ENCODE results near the gene PLA2G2C. TPM values are rescaled to one million over a fixed set of nuclear protein-coding genes. Genes with fewer than 3 reads are reported as not detected.

PLA2G2C gene
- polyA plus RNA-seq, 2 donors: 0.07 to 0.14 TPM

- 53 to 67% methylated on average over 4 of the region's 4 CpGs for WGBS, 2 donors
- no peak overlapping the region for H3K27ac ChIP-seq (ENCODE audit: low read depth in 2 of 2, low read length in 1 of 2)
Observed at GRCh38 chr1:20187813-20188454, 1.6 kb upstream of the PLA2G2C start.

DNA sequence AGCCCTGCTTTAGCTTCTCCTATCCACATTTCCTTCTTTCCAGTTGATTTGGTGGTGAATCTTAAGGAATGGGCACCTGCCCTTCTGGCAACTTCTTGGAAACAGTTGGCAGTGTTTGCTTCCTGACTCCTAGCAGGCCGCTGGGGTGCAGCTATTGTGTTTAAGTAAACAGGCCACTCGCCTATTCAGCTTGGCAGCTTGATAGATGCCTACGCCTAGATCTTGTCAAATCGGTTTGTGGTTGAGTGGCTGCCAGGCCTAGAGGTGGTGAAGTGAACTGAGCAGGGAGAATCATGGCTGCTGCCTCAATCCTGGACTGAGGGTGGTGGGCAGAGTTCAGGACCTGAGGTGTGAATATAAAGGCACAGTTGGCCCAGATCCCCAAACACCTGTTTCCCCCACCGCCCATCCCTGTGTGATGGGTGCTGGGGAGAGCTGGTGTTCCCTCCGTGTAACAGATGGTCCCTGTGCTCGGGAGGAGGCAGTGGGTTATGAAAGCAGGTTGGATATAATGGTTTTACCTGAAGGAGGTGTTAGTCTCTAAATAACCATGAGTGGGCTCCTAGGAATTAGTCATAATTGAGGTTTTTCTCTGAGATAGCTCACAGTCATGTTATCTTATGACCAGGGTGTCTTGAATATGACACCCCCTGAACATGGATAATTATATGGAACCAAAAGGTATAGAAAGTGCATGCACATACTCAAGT lies 940 bp upstream of the PLA2G2C start:
- 41 to 43% methylated on average over 7 of the region's 7 CpGs for WGBS, 2 donors
- H3K27me3 ChIP-seq (ENCODE audit: control insufficient read depth in 1 of 2, insufficient read depth in 2 of 2, low read length in 2 of 2): peaks cover 0 to 3% of the 10 kb centered on the region in 2 donors
- peak overlapping the region; percentile 18 to 57 for H3K27ac ChIP-seq (ENCODE audit: low read depth in 2 of 2, low read length in 1 of 2)
- H3K36me3 ChIP-seq (ENCODE audit: control insufficient read depth in 2 of 2, insufficient read depth in 2 of 2, low read length in 1 of 2): no peaks in the 10 kb centered on the region
- peaks cover 0 to 2% of the 10 kb centered on the region in 2 donors for H3K9me3 ChIP-seq (ENCODE audit: control insufficient read depth in 2 of 2, insufficient read depth in 1 of 2, low read depth in 1 of 2, low read length in 1 of 2)
- peaks cover 0 to 5% of the 10 kb centered on the region in 2 donors for H3K4me1 ChIP-seq (ENCODE audit: control insufficient read depth in 2 of 2, insufficient read depth in 2 of 2, low read length in 1 of 2)
- H3K4me3 ChIP-seq (ENCODE audit: low read depth in 1 of 2, low read length in 2 of 2): no peak overlapping the region

More at GRCh38 chr1:20187813-20188454, 1.6 kb upstream of the PLA2G2C start:
- Histone ChIP-seq H3K4me3 (ENCODE audit: low read depth in 1 of 2, low read length in 2 of 2) (no peak overlapping the region), H3K4me1 (ENCODE audit: control insufficient read depth in 2 of 2, insufficient read depth in 2 of 2, low read length in 1 of 2) (peaks cover 0 to 5% of the 10 kb centered on the region in 2 donors), H3K36me3 (ENCODE audit: control insufficient read depth in 2 of 2, insufficient read depth in 2 of 2, low read length in 1 of 2) (no peaks in the 10 kb centered on the region), H3K9me3 (ENCODE audit: control insufficient read depth in 2 of 2, insufficient read depth in 1 of 2, low read depth in 1 of 2, low read length in 1 of 2) (peaks cover 0 to 2% of the 10 kb centered on the region in 2 donors), H3K27me3 (ENCODE audit: control insufficient read depth in 1 of 2, insufficient read depth in 2 of 2, low read length in 2 of 2) (peaks cover 0 to 3% of the 10 kb centered on the region in 2 donors)

DNA sequence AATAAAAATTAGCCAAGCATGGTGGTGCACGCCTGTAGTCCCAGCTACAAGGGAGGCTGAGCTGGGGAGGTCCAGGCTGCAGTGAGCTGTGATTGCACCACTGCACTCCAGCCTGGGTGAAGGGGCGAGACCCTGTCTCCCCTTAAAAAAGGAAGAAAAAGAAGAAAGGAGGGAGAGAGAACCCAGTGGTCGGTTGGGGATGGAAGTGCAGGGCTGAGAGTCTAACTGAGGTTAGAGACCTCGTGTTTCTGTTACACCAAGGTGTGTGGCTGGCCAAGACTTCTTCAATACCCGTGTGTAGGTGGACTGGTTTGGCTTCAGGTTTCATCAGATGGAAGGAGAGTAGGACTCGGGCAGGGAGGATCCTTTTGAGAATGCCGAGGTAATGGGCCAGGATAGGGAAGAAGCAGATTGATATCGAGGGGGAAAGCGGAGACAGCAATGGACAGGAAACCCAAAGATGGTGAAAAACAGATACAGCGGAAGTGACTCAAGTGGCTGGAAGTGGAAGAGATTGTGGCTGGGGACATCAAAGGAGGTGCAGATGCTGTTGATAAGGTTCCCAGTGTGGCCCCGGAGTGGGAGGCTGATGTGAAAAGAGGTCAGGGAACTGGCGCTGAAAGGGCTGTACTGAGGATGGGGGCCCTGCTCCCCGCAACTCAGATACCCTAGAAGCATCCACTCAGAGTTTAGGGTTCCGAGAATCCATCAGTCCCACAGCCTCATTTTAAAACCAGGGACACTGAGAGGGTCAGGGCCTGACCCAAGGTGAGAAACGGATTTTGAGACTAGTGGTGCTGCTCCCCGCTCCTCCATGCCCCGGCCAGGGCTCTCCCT lies 1.1 kb downstream of the PLA2G2C start:
- H3K4me1 ChIP-seq (ENCODE audit: control insufficient read depth in 2 of 2, insufficient read depth in 2 of 2, low read length in 1 of 2): peaks cover 0 to 5% of the 10 kb centered on the region in 2 donors
- peaks cover 0 to 3% of the 10 kb centered on the region in 2 donors for H3K27me3 ChIP-seq (ENCODE audit: control insufficient read depth in 1 of 2, insufficient read depth in 2 of 2, low read length in 2 of 2)
- 58 to 62% methylated on average over 17 of the region's 17 CpGs for WGBS, 2 donors
- H3K4me3 ChIP-seq (ENCODE audit: low read depth in 1 of 2, low read length in 2 of 2): peak overlapping the region; percentile 25 to 40
- H3K36me3 ChIP-seq (ENCODE audit: control insufficient read depth in 2 of 2, insufficient read depth in 2 of 2, low read length in 1 of 2): no peaks in the 10 kb centered on the region
- peak overlapping the region; percentile 19 to 60 for H3K27ac ChIP-seq (ENCODE audit: low read depth in 2 of 2, low read length in 1 of 2)
- peaks cover 0 to 2% of the 10 kb centered on the region in 2 donors for H3K9me3 ChIP-seq (ENCODE audit: control insufficient read depth in 2 of 2, insufficient read depth in 1 of 2, low read depth in 1 of 2, low read length in 1 of 2)

GRCh38 chr1:20184481-20184900 lies 1.8 kb downstream of the PLA2G2C start:
- WGBS, 2 donors: 74 to 75% methylated on average over 6 of the region's 6 CpGs
- Histone ChIP-seq H3K4me1 (ENCODE audit: control insufficient read depth in 2 of 2, insufficient read depth in 2 of 2, low read length in 1 of 2) (peaks cover 0 to 5% of the 10 kb centered on the region in 2 donors), H3K27ac (ENCODE audit: low read depth in 2 of 2, low read length in 1 of 2) (no peak overlapping the region), H3K4me3 (ENCODE audit: low read depth in 1 of 2, low read length in 2 of 2) (no peak overlapping the region), H3K9me3 (ENCODE audit: control insufficient read depth in 2 of 2, insufficient read depth in 1 of 2, low read depth in 1 of 2, low read length in 1 of 2) (peaks cover 0 to 6% of the 10 kb centered on the region in 2 donors), H3K36me3 (ENCODE audit: control insufficient read depth in 2 of 2, insufficient read depth in 2 of 2, low read length in 1 of 2) (no peaks in the 10 kb centered on the region), H3K27me3 (ENCODE audit: control insufficient read depth in 1 of 2, insufficient read depth in 2 of 2, low read length in 2 of 2) (peaks cover 0 to 3% of the 10 kb centered on the region in 2 donors)

GRCh38 chr1:20183616-20184271 lies 2.6 kb downstream of the PLA2G2C start:
- H3K9me3 ChIP-seq (ENCODE audit: control insufficient read depth in 2 of 2, insufficient read depth in 1 of 2, low read depth in 1 of 2, low read length in 1 of 2): peaks cover 0 to 10% of the 10 kb centered on the region in 2 donors
- no peak overlapping the region for H3K27ac ChIP-seq (ENCODE audit: low read depth in 2 of 2, low read length in 1 of 2)
- H3K4me3 ChIP-seq (ENCODE audit: low read depth in 1 of 2, low read length in 2 of 2): no peak overlapping the region
- H3K36me3 ChIP-seq (ENCODE audit: control insufficient read depth in 2 of 2, insufficient read depth in 2 of 2, low read length in 1 of 2): no peaks in the 10 kb centered on the region
- peaks cover 0 to 5% of the 10 kb centered on the region in 2 donors for H3K4me1 ChIP-seq (ENCODE audit: control insufficient read depth in 2 of 2, insufficient read depth in 2 of 2, low read length in 1 of 2)
- peaks cover 0 to 3% of the 10 kb centered on the region in 2 donors for H3K27me3 ChIP-seq (ENCODE audit: control insufficient read depth in 1 of 2, insufficient read depth in 2 of 2, low read length in 2 of 2)
- WGBS, 2 donors: 77 to 81% methylated on average over 13 of the region's 13 CpGs

DNA sequence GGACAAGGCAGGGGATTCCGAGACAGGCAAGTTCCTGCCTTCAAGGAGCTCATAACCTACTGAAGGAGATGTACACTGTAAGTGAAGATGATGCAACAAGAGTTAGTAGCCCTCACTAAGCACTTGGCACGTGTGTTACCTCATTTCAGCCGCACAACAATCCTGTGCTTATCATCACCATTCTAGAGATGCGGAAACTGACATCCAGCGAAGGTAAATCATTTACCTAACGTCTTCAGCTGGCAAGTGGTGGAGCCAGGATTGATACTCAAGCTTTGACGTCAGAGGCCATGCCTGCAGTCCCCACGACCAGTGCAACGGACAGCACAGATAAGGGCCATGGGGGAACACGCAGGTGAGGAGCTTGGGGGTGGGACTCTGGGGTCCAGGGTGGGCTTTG lies 3.3 kb downstream of the PLA2G2C start:
- Histone ChIP-seq H3K27ac (ENCODE audit: low read depth in 2 of 2, low read length in 1 of 2) (no peak overlapping the region), H3K27me3 (ENCODE audit: control insufficient read depth in 1 of 2, insufficient read depth in 2 of 2, low read length in 2 of 2) (peaks cover 0 to 3% of the 10 kb centered on the region in 2 donors), H3K9me3 (ENCODE audit: control insufficient read depth in 2 of 2, insufficient read depth in 1 of 2, low read depth in 1 of 2, low read length in 1 of 2) (peaks cover 0 to 10% of the 10 kb centered on the region in 2 donors), H3K36me3 (ENCODE audit: control insufficient read depth in 2 of 2, insufficient read depth in 2 of 2, low read length in 1 of 2) (no peaks in the 10 kb centered on the region), H3K4me1 (ENCODE audit: control insufficient read depth in 2 of 2, insufficient read depth in 2 of 2, low read length in 1 of 2) (peaks cover 0 to 5% of the 10 kb centered on the region in 2 donors), H3K4me3 (ENCODE audit: low read depth in 1 of 2, low read length in 2 of 2) (no peak overlapping the region)
- WGBS, 2 donors: 79 to 85% methylated on average over 10 of the region's 10 CpGs

DNA sequence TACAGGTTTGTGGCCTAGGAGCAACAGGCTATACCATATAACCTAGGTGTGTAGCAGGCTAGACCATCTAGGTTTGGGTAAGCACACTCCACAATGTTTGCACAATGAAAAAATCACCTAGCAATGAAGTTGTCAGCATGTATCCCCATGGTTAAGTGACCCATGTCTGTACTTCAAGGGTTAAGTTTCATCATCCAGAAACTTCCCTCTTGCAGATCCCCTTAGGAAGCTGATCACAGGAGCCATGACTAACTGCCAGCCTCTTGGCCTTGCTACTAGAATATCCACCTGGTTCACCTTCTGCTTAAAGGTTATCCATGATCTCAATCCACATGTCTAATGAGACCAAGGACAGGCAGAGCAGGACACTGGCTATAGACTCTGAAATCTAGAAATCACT lies 3.9 kb downstream of the PLA2G2C start:
- no peak overlapping the region for H3K27ac ChIP-seq (ENCODE audit: low read depth in 2 of 2, low read length in 1 of 2)
- no peak overlapping the region for H3K4me3 ChIP-seq (ENCODE audit: low read depth in 1 of 2, low read length in 2 of 2)

GRCh38 chr1:20180844-20181207 lies 5.5 kb downstream of the PLA2G2C start:
- Histone ChIP-seq H3K4me3 (ENCODE audit: low read depth in 1 of 2, low read length in 2 of 2) (no peak overlapping the region), H3K36me3 (ENCODE audit: control insufficient read depth in 2 of 2, insufficient read depth in 2 of 2, low read length in 1 of 2) (no peaks in the 10 kb centered on the region), H3K9me3 (ENCODE audit: control insufficient read depth in 2 of 2, insufficient read depth in 1 of 2, low read depth in 1 of 2, low read length in 1 of 2) (peaks cover 0 to 10% of the 10 kb centered on the region in 2 donors), H3K27me3 (ENCODE audit: control insufficient read depth in 1 of 2, insufficient read depth in 2 of 2, low read length in 2 of 2) (peaks cover 0 to 2% of the 10 kb centered on the region in 2 donors), H3K27ac (ENCODE audit: low read depth in 2 of 2, low read length in 1 of 2) (no peak overlapping the region), H3K4me1 (ENCODE audit: control insufficient read depth in 2 of 2, insufficient read depth in 2 of 2, low read length in 1 of 2) (no peaks in the 10 kb centered on the region)
- 68% methylated on average over 3 of the region's 3 CpGs for WGBS, 2 donors

More for the DNA sequence above, 3.9 kb downstream of the PLA2G2C start:
- Histone ChIP-seq H3K9me3 (ENCODE audit: control insufficient read depth in 2 of 2, insufficient read depth in 1 of 2, low read depth in 1 of 2, low read length in 1 of 2) (peaks cover 0 to 10% of the 10 kb centered on the region in 2 donors), H3K4me1 (ENCODE audit: control insufficient read depth in 2 of 2, insufficient read depth in 2 of 2, low read length in 1 of 2) (peaks cover 0 to 5% of the 10 kb centered on the region in 2 donors), H3K36me3 (ENCODE audit: control insufficient read depth in 2 of 2, insufficient read depth in 2 of 2, low read length in 1 of 2) (no peaks in the 10 kb centered on the region), H3K27me3 (ENCODE audit: control insufficient read depth in 1 of 2, insufficient read depth in 2 of 2, low read length in 2 of 2) (peaks cover 0 to 3% of the 10 kb centered on the region in 2 donors)

All from esophagus (tissue), 2 donors.